Neural cell (in vitro differentiated cells): Measurements from ENCODE around the gene GPRC5B. TPM values are rescaled to one million over a fixed set of nuclear protein-coding genes. Genes with fewer than 3 reads are reported as not detected.

Source experiments
- H2AFZ ChIP-seq: fragments of 200-600, 300-800 bp; sonication (generic), shearing (Covaris generic); 2 replicates; pipeline ENCODE4 v1.6.0; 2014; ENCODE audit warnings: low read depth, mild to moderate bottlenecking, antibody characterized with exemption, low read length, moderate library complexity
- H3F3A ChIP-seq: fragments of 200-600 bp; shearing (Covaris generic); 2 replicates; pipeline ENCODE4 v1.6.1; 2016; ENCODE audit warnings: mild to moderate bottlenecking, moderate library complexity, mixed read lengths, antibody characterized with exemption, low read length; ENCODE audit not compliant: insufficient read depth, poor library complexity, severe bottlenecking
- H3K27ac ChIP-seq: fragments of 200-600, 300-800 bp; sonication (generic), shearing (Covaris generic); 2 replicates; pipeline ENCODE4 v1.5.1; 2014; ENCODE audit warnings: mild to moderate bottlenecking, low read length, moderate library complexity
- H3K27me3 ChIP-seq: fragments of 300-800, 200-600 bp; sonication (generic), shearing (Covaris generic); 2 replicates; pipeline ENCODE4 v1.6.0; 2014; ENCODE audit warnings: mild to moderate bottlenecking, low read depth, low read length, moderate library complexity; ENCODE audit not compliant: insufficient read depth
- H3K36me3 ChIP-seq: fragments of 300-800, 200-600 bp; sonication (generic), shearing (Covaris generic); 2 replicates; pipeline ENCODE4 v1.5.1; 2014; ENCODE audit warnings: mild to moderate bottlenecking, antibody characterized with exemption, low read length, moderate library complexity; ENCODE audit not compliant: insufficient read depth
- H3K4me2 ChIP-seq: fragments of 300-800, 200-600 bp; sonication (generic), shearing (Covaris generic); 2 replicates; pipeline ENCODE4 v1.6.0; 2014; ENCODE audit warnings: mild to moderate bottlenecking, low read length
- H3K4me3 ChIP-seq: fragments of 300-800, 200-600 bp; sonication (generic), shearing (Covaris generic); 2 replicates; pipeline ENCODE4 v1.5.1; 2014; ENCODE audit warnings: mild to moderate bottlenecking, low read length, moderate library complexity
- H3K79me2 ChIP-seq: fragments of 200-600 bp; shearing (Covaris generic); replicated peaks from 2 replicates; pipeline ENCODE4 v1.6.0; 2014; ENCODE audit warnings: mild to moderate bottlenecking, low read length, moderate library complexity; ENCODE audit not compliant: insufficient read depth
- H3K9ac ChIP-seq: fragments of 300-800, 200-600 bp; sonication (generic), shearing (Covaris generic); 2 replicates; pipeline ENCODE4 v1.6.1; 2016; ENCODE audit warnings: mild to moderate bottlenecking, low read length, mixed read lengths
- H3K9me2 ChIP-seq: fragments of 200-600 bp; shearing (Covaris generic); 2 replicates; pipeline ENCODE4 v1.6.1; 2016; ENCODE audit warnings: mild to moderate bottlenecking, low read length, mixed read lengths; ENCODE audit not compliant: insufficient read depth
- H3K9me3 ChIP-seq: fragments of 200-600, 300-800 bp; sonication (generic), shearing (Covaris generic); 2 replicates; pipeline ENCODE4 v1.6.1; 2016; ENCODE audit warnings: mild to moderate bottlenecking, mixed run types, low read length, moderate library complexity, mixed read lengths
- H4K20me1 ChIP-seq: fragments of 200-600 bp; shearing (Covaris generic); 2 replicates; pipeline ENCODE4 v1.6.1; 2016; ENCODE audit warnings: mild to moderate bottlenecking, mixed run types; ENCODE audit not compliant: insufficient read depth
- EP300 ChIP-seq: fragments of 450-650 bp; conservative IDR thresholded peaks from 2 replicates; pipeline ENCODE4 v1.6.1; 2014; ENCODE audit warnings: antibody characterized with exemption, mild to moderate bottlenecking, moderate library complexity; ENCODE audit not compliant: poor library complexity, severe bottlenecking
- EZH2 ChIP-seq: fragments of 200-600, 300-800 bp; shearing (Covaris generic), sonication (generic); IDR thresholded peaks from 2 replicates; pipeline ENCODE4 v1.6.1; 2014; ENCODE audit warnings: antibody characterized with exemption, low read length, borderline replicate concordance, mild to moderate bottlenecking; ENCODE audit not compliant: insufficient read depth, poor library complexity, severe bottlenecking
- MXI1 ChIP-seq: fragments of 450-650 bp; conservative IDR thresholded peaks from 2 replicates; pipeline ENCODE4 v1.6.1; 2014; ENCODE audit warnings: antibody characterized with exemption, mild to moderate bottlenecking; ENCODE audit not compliant: poor library complexity, severe bottlenecking
- POLR2AphosphoS5 ChIP-seq: IDR thresholded peaks from 2 replicates; pipeline ENCODE4 v1.6.1; 2012
- RAD21 ChIP-seq: fragments of 450-650 bp; conservative IDR thresholded peaks from 2 replicates; pipeline ENCODE4 v1.6.1; 2014; ENCODE audit warnings: antibody characterized with exemption, mild to moderate bottlenecking, moderate library complexity
- SMC3 ChIP-seq: fragments of 450-650 bp; conservative IDR thresholded peaks from 2 replicates; pipeline ENCODE4 v1.6.1; 2014; ENCODE audit warnings: antibody characterized with exemption, mild to moderate bottlenecking, moderate library complexity; ENCODE audit not compliant: poor library complexity
- TAF1 ChIP-seq: IDR thresholded peaks from 2 replicates; pipeline ENCODE4 v1.6.1; 2012; ENCODE audit warnings: low read depth
- polyA plus RNA-seq: library from polyadenylated mRNA; depleted of rRNA; stranded (reverse); fragments of >200 nt; gene quantifications from 2 replicates; pipeline ENCODE4 v1.2.3, GENCODE V29; 2014
- TF ChIP-seq, protein P1 (sequence below): fragments of 450-650 bp; IDR thresholded peaks from 2 replicates; pipeline ENCODE4 v1.5.1; 2014; ENCODE audit warnings: antibody characterized with exemption, mild to moderate bottlenecking, moderate library complexity; ENCODE audit not compliant: poor library complexity, severe bottlenecking
- TF ChIP-seq, protein P2 (sequence below): IDR thresholded peaks from 2 replicates; pipeline ENCODE4 v1.6.1; 2012; ENCODE audit warnings: borderline replicate concordance

The GPRC5B gene
- polyA plus RNA-seq, 1 donor from 2014 or later = 25.4 TPM

DNA sequence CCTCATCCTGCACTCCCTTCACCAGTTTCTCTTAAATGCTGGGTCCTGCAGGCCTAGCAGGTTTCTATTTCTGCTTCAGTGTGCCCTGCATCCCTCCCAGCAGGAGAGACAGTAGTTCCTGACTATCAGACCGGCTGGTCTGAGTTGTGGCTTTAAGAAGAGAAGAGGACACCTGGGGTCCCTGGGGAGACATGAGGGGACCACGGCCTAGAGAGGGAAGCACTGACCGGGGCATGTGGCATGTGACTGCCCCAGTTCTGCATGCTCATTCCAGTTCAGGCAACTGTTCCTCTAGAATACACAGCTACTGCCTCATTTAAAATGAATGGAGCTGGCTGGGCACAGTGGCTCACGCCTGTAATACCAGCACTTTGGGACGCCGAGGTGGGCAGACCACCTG, 61.3 kb downstream of the GPRC5B start:
- Histone ChIP-seq H3K4me2 (no peak overlapping the region), H3K27ac (no peak overlapping the region), H2AFZ (no peak overlapping the region), H3K4me3 (no peak overlapping the region), H3K9ac (no peak overlapping the region), H4K20me1 (no peaks in the 10 kb centered on the region), H3K9me2 (no peaks in the 10 kb centered on the region), H3K27me3 (no peaks in the 10 kb centered on the region), H3K79me2 (no peaks in the 10 kb centered on the region), H3K9me3 (no peaks in the 10 kb centered on the region), H3F3A (no peaks in the 10 kb centered on the region), H3K36me3 (no peaks in the 10 kb centered on the region)
- TF ChIP-seq, protein P1, sequence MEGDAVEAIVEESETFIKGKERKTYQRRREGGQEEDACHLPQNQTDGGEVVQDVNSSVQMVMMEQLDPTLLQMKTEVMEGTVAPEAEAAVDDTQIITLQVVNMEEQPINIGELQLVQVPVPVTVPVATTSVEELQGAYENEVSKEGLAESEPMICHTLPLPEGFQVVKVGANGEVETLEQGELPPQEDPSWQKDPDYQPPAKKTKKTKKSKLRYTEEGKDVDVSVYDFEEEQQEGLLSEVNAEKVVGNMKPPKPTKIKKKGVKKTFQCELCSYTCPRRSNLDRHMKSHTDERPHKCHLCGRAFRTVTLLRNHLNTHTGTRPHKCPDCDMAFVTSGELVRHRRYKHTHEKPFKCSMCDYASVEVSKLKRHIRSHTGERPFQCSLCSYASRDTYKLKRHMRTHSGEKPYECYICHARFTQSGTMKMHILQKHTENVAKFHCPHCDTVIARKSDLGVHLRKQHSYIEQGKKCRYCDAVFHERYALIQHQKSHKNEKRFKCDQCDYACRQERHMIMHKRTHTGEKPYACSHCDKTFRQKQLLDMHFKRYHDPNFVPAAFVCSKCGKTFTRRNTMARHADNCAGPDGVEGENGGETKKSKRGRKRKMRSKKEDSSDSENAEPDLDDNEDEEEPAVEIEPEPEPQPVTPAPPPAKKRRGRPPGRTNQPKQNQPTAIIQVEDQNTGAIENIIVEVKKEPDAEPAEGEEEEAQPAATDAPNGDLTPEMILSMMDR = no peak
- no peak for TF ChIP-seq TAF1
- no peak for TF ChIP-seq EZH2
- TF ChIP-seq SMC3 = no peak
- no peak for TF ChIP-seq EP300
- no peak for TF ChIP-seq POLR2AphosphoS5
- TF ChIP-seq MXI1 = no peak
- TF ChIP-seq, protein P2, sequence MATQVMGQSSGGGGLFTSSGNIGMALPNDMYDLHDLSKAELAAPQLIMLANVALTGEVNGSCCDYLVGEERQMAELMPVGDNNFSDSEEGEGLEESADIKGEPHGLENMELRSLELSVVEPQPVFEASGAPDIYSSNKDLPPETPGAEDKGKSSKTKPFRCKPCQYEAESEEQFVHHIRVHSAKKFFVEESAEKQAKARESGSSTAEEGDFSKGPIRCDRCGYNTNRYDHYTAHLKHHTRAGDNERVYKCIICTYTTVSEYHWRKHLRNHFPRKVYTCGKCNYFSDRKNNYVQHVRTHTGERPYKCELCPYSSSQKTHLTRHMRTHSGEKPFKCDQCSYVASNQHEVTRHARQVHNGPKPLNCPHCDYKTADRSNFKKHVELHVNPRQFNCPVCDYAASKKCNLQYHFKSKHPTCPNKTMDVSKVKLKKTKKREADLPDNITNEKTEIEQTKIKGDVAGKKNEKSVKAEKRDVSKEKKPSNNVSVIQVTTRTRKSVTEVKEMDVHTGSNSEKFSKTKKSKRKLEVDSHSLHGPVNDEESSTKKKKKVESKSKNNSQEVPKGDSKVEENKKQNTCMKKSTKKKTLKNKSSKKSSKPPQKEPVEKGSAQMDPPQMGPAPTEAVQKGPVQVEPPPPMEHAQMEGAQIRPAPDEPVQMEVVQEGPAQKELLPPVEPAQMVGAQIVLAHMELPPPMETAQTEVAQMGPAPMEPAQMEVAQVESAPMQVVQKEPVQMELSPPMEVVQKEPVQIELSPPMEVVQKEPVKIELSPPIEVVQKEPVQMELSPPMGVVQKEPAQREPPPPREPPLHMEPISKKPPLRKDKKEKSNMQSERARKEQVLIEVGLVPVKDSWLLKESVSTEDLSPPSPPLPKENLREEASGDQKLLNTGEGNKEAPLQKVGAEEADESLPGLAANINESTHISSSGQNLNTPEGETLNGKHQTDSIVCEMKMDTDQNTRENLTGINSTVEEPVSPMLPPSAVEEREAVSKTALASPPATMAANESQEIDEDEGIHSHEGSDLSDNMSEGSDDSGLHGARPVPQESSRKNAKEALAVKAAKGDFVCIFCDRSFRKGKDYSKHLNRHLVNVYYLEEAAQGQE = no peak
- TF ChIP-seq RAD21 = no peak

GRCh38 chr16:19822533-19822932, 62.1 kb downstream of the GPRC5B start:
- no peak overlapping the region for H3K4me3 ChIP-seq
- H3K79me2 ChIP-seq = no peaks in the 10 kb centered on the region
- no peak overlapping the region for H3K9ac ChIP-seq
- TF ChIP-seq SMC3 = no peak
- no peak for TF ChIP-seq MXI1
- TF ChIP-seq, protein P2 = no peak
- no peak for TF ChIP-seq POLR2AphosphoS5
- TF ChIP-seq RAD21 = no peak
- no peak for TF ChIP-seq EZH2
- no peak for TF ChIP-seq EP300
- TF ChIP-seq, protein P1 = no peak
- TF ChIP-seq TAF1 = no peak
- H3K36me3 ChIP-seq = no peaks in the 10 kb centered on the region
- H4K20me1 ChIP-seq = no peaks in the 10 kb centered on the region
- H3K4me2 ChIP-seq = no peak overlapping the region
- H3K27ac ChIP-seq = no peak overlapping the region
- H3K9me3 ChIP-seq = no peaks in the 10 kb centered on the region
- H3F3A ChIP-seq = no peaks in the 10 kb centered on the region
- no peaks in the 10 kb centered on the region for H3K9me2 ChIP-seq
- no peak overlapping the region for H2AFZ ChIP-seq
- no peaks in the 10 kb centered on the region for H3K27me3 ChIP-seq
